Keratinocyte (primary cell): ENCODE results near the gene RCSD1. TPM values are rescaled to one million over a fixed set of nuclear protein-coding genes. Genes with fewer than 3 reads are reported as not detected.

ENCODE experiments used
- DNase-seq: peaks from one replicate; pipeline ENCODE4 v3.0.0-alpha.2; 2011; ENCODE audit warnings: low read depth, missing footprints, low spot score
- FAIRE-seq: peaks from 2 replicates; lab custom pipeline; 2011; peaks lifted over from hg19 to GRCh38; lab: Jason Lieb, UNC
- H2AFZ ChIP-seq: 2 replicates; pipeline ENCODE4 v1.6.0; 2012; ENCODE audit warnings: low read length, control low read depth, inconsistent platforms; ENCODE audit not compliant: control insufficient read depth
- H3K27ac ChIP-seq: 2 replicates; pipeline ENCODE4 v1.5.1; 2011; ENCODE audit warnings: low read length; ENCODE audit not compliant: control insufficient read depth, insufficient read depth
- H3K27me3 ChIP-seq: 3 replicates; pipeline ENCODE4 v1.6.0; 2011; ENCODE audit warnings: low read length; ENCODE audit not compliant: control insufficient read depth, insufficient read depth; ENCODE audit errors: extremely low read depth
- H3K36me3 ChIP-seq, 2 experiments: 2 replicates in 1 of 2; 3 replicates in 1 of 2; pipeline ENCODE4 v1.5.1; 2011; ENCODE audit warnings: low read length in 2 of 2, mild to moderate bottlenecking in 1 of 2; ENCODE audit not compliant: control insufficient read depth in 2 of 2, insufficient read depth in 2 of 2; ENCODE audit errors: extremely low read depth in 1 of 2
- H3K4me1 ChIP-seq: 3 replicates; pipeline ENCODE4 v1.5.1; 2011; ENCODE audit warnings: low read length; ENCODE audit not compliant: control insufficient read depth, insufficient read depth; ENCODE audit errors: extremely low read depth
- H3K4me2 ChIP-seq: 3 replicates; pipeline ENCODE4 v1.6.0; 2011; ENCODE audit warnings: low read depth, low read length; ENCODE audit not compliant: control insufficient read depth, insufficient read depth; ENCODE audit errors: extremely low read depth
- H3K4me3 ChIP-seq, 3 experiments: fragments of 200-600 bp in 1 of 3; sonication (generic) in 1 of 3; 2 replicates in 2 of 3; 3 replicates in 1 of 3; pipeline ENCODE4 v1.5.1; 2011 to 2016; ENCODE audit warnings: low read length in 3 of 3, mild to moderate bottlenecking in 3 of 3, control low read depth in 2 of 3, inconsistent platforms in 1 of 3, low read depth in 1 of 3, mixed read lengths in 1 of 3, mixed run types in 1 of 3, moderate library complexity in 1 of 3; ENCODE audit not compliant: control insufficient read depth in 2 of 3, insufficient read depth in 2 of 3; ENCODE audit errors: extremely low read depth in 1 of 3
- H3K79me2 ChIP-seq: 2 replicates; pipeline ENCODE4 v1.6.0; 2012; ENCODE audit warnings: low read length; ENCODE audit not compliant: control insufficient read depth, insufficient read depth
- H3K9ac ChIP-seq: 3 replicates; pipeline ENCODE4 v1.6.0; 2011; ENCODE audit warnings: low read length; ENCODE audit not compliant: control insufficient read depth, insufficient read depth; ENCODE audit errors: extremely low read depth
- H3K9me1 ChIP-seq: 3 replicates; pipeline ENCODE4 v1.6.0; 2011; ENCODE audit warnings: low read length; ENCODE audit not compliant: control insufficient read depth, insufficient read depth; ENCODE audit errors: extremely low read depth
- H3K9me3 ChIP-seq: 2 replicates; pipeline ENCODE4 v1.5.1; 2012; ENCODE audit warnings: low read depth, low read length; ENCODE audit not compliant: control insufficient read depth
- H4K20me1 ChIP-seq: 3 replicates; pipeline ENCODE4 v1.6.0; 2011; ENCODE audit warnings: low read length; ENCODE audit not compliant: control insufficient read depth, insufficient read depth; ENCODE audit errors: extremely low read depth
- EZH2 ChIP-seq: IDR thresholded peaks from one replicate; pipeline ENCODE4 v1.6.1; 2012; ENCODE audit warnings: inconsistent platforms, mild to moderate bottlenecking, low read length, moderate library complexity
- dilution Hi-C: fragments of 300-500 bp; cut with MboI; formaldehyde crosslinking; loops from one replicate; pipeline ENCODE4 v1.7.0; 2020; ENCODE audit warnings: low sequenced_read_pairs; ENCODE audit not compliant: extremely low pct_ligation_motif_present
- polyA plus RNA-seq, 5 experiments: library from polyadenylated mRNA; depleted of rRNA in 3 of 5; stranded (reverse) in 3 of 5; stranded (forward) in 1 of 5; unstranded in 1 of 5; fragments of >200 nt; gene quantifications; 1 replicate in 1 of 5; 2 replicates in 3 of 5; 3 replicates in 1 of 5; pipeline versions ENCODE4 v1.2.1 to v1.2.3, GENCODE V29; 2011 to 2012; ENCODE audit warnings: missing spikeins in 2 of 5, low read depth in 1 of 5, low replicate concordance in 1 of 5
- TF ChIP-seq, protein P1 (sequence below), 3 experiments: IDR thresholded peaks in 1 of 3; conservative IDR thresholded peaks in 1 of 3; optimal IDR thresholded peaks in 1 of 3; 2 replicates in 2 of 3; 3 replicates in 1 of 3; pipeline versions ENCODE3 to v1.5.1; 2011; ENCODE audit warnings: low read length in 3 of 3, mild to moderate bottlenecking in 3 of 3, moderate library complexity in 2 of 3, control low read depth in 1 of 3, inconsistent platforms in 1 of 3; ENCODE audit not compliant: insufficient read depth in 2 of 3; ENCODE audit errors: extremely low read depth in 1 of 3

RCSD1 gene
- polyA plus RNA-seq, 1 donor (not counting 4 experiments of a cell fraction or from before 2014, with no cell fraction given) = 0.03 TPM

DNA sequence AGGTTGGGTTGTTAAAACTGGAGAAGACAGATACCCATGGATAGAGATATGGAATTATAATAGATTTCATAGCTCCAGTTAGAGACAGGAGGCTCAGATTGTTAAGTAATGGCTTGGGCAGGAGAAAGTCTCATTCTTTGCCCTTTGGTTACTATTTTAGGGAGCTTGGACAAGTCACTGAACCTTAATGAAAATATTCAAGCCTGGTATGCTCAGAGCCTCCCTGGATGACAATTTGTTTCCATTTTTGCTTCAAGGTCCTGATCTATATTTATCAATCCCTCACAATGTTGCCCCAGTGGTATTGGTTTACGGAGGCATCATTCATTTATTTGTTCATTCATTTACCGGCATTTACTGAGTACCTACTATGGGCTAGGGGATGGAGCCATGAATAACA is 37.5 kb downstream of the RCSD1 start:
- Histone ChIP-seq H2AFZ (no peak overlapping the region), H3K27me3 (no peaks in the 10 kb centered on the region), H3K9me3 (no peaks in the 10 kb centered on the region), H3K27ac (no peak overlapping the region), H3K4me3 (no peak overlapping the region), H3K4me1 (peaks cover 27% of the 10 kb centered on the region), H3K4me2 (no peak overlapping the region), H3K9me1 (no peaks in the 10 kb centered on the region), H3K36me3 (no peaks in the 10 kb centered on the region), H3K79me2 (no peaks in the 10 kb centered on the region), H3K9ac (no peak overlapping the region), H4K20me1 (no peaks in the 10 kb centered on the region)
- DNase-seq (no peak), FAIRE-seq (no peak)
- no peak for TF ChIP-seq EZH2
- TF ChIP-seq, protein P1, sequence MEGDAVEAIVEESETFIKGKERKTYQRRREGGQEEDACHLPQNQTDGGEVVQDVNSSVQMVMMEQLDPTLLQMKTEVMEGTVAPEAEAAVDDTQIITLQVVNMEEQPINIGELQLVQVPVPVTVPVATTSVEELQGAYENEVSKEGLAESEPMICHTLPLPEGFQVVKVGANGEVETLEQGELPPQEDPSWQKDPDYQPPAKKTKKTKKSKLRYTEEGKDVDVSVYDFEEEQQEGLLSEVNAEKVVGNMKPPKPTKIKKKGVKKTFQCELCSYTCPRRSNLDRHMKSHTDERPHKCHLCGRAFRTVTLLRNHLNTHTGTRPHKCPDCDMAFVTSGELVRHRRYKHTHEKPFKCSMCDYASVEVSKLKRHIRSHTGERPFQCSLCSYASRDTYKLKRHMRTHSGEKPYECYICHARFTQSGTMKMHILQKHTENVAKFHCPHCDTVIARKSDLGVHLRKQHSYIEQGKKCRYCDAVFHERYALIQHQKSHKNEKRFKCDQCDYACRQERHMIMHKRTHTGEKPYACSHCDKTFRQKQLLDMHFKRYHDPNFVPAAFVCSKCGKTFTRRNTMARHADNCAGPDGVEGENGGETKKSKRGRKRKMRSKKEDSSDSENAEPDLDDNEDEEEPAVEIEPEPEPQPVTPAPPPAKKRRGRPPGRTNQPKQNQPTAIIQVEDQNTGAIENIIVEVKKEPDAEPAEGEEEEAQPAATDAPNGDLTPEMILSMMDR (optimal IDR thresholded peaks at IDR 0.05 in 1 of 3, IDR thresholded peaks at IDR 0.05 in 1 of 3, conservative IDR thresholded peaks at IDR 0.05 in 1 of 3; ENCODE audit: extremely low read depth in 1 of 3, insufficient read depth in 2 of 3, low read length in 3 of 3) = no peak
- dilution Hi-C loops = no loop called here

DNA sequence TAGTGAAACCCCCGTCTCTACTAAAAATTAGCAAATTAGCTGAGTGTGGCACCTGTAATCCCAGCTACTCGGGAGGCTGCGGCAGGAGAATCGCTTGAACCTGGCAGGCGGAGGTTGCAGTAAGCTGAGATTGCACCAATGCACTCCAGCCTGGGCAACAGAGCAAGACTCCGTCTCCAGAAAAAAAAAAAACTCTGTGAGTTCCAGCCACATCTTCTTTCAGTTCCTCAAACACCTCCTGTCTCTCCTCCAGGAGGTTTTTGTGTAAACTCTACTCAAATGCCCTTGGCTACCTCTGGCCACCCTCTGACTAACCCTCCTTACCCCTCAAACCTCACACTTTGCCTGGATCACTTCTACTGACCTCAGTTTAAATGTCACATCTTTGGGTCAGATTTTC is 38.1 kb downstream of the RCSD1 start:
- Histone ChIP-seq H3K79me2 (no peaks in the 10 kb centered on the region), H3K4me2 (no peak overlapping the region), H3K4me3 (no peak overlapping the region), H3K9me3 (no peaks in the 10 kb centered on the region), H3K27ac (no peak overlapping the region), H3K27me3 (no peaks in the 10 kb centered on the region), H3K9ac (no peak overlapping the region), H3K36me3 (no peaks in the 10 kb centered on the region), H4K20me1 (no peaks in the 10 kb centered on the region), H2AFZ (no peak overlapping the region), H3K4me1 (peaks cover 22% of the 10 kb centered on the region), H3K9me1 (no peaks in the 10 kb centered on the region)
- DNase-seq (no peak), FAIRE-seq (no peak)
- no peak for TF ChIP-seq EZH2
- TF ChIP-seq, protein P1 (optimal IDR thresholded peaks at IDR 0.05 in 1 of 3, IDR thresholded peaks at IDR 0.05 in 1 of 3, conservative IDR thresholded peaks at IDR 0.05 in 1 of 3; ENCODE audit: extremely low read depth in 1 of 3, insufficient read depth in 2 of 3, low read length in 3 of 3) = no peak
- dilution Hi-C loops = no loop called here
